WI38 (cell line): ENCODE results near the gene SYNE1.

Experiments used
- H3K4me3 ChIP-seq: 2 replicates; pipeline ENCODE4 v1.5.1; 2011; ENCODE audit warnings: low read depth, mild to moderate bottlenecking, control low read depth, low read length
- TF ChIP-seq, protein P1 (sequence below): IDR thresholded peaks from 2 replicates; pipeline ENCODE4 v1.5.1; 2012; ENCODE audit warnings: low read depth, mild to moderate bottlenecking, control low read depth, low read length

Gene SYNE1

DNA sequence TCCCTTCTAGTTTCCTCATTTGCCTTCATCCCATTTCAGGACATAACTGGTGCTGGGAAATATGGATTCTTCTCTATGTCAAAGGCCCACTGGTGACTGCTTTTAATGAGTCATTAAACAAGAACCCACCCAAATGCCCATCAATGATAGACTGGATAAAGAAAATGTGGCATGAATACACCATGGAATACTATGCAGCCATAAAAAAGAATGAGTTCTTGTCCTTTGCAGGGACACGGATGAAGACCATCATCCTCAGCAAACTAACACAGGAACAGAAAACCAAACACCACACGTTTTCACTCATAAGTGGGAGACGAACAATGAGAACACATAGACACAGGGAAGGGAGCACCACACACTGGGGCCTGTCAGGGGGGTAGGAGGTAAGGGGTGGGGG, 518.9 kb downstream of the SYNE1 start:
- TF ChIP-seq, protein P1, sequence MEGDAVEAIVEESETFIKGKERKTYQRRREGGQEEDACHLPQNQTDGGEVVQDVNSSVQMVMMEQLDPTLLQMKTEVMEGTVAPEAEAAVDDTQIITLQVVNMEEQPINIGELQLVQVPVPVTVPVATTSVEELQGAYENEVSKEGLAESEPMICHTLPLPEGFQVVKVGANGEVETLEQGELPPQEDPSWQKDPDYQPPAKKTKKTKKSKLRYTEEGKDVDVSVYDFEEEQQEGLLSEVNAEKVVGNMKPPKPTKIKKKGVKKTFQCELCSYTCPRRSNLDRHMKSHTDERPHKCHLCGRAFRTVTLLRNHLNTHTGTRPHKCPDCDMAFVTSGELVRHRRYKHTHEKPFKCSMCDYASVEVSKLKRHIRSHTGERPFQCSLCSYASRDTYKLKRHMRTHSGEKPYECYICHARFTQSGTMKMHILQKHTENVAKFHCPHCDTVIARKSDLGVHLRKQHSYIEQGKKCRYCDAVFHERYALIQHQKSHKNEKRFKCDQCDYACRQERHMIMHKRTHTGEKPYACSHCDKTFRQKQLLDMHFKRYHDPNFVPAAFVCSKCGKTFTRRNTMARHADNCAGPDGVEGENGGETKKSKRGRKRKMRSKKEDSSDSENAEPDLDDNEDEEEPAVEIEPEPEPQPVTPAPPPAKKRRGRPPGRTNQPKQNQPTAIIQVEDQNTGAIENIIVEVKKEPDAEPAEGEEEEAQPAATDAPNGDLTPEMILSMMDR, result no peak
- H3K4me3 ChIP-seq, result no peak overlapping the region

DNA sequence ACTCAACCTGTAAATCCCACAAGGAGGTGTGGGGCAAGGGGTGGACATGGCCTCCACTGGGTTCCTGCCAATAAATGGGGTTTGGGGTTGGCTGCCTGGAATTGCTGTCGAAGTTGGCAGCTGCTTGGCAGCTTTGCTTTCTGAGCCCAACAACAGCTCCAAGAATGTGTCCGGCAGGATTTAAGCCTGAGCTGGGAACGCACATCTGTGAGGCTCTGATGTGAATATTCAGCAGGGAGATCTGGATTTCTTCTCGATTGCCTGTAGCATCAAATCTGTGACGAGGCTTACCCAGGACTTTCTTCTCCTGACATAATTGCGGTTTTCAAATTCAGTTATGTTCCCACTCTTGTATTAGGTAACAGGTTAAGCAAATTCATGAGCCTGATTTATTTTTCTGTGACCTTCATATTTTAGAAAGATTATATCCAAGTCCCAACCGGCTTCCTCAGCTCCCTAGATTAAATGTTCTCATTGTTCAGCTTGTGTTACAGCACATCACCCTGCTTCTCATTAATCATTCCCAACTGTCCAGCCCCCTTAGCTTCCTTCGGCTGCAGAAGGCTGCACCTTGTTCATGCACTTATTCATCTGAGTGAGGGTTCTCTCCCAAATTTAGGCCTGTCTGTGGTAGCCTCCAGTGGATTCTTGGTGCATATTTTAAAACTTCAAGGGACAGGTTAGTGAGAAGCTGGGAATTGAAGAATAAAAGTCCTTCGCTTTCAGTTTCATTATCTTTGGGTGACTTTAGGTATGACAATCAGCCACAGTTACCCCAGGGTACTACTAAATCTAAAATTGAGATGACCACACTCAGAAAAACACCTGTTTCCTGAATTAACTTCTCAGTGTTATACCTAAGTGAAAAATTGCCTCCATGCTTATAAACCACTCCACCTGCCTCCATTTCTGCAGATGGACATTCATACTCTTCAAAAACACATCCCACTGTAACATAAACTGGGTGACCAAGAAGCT, 519.7 kb downstream of the SYNE1 start:
- H3K4me3 ChIP-seq, result no peak overlapping the region
- TF ChIP-seq, protein P1, result no peak

DNA sequence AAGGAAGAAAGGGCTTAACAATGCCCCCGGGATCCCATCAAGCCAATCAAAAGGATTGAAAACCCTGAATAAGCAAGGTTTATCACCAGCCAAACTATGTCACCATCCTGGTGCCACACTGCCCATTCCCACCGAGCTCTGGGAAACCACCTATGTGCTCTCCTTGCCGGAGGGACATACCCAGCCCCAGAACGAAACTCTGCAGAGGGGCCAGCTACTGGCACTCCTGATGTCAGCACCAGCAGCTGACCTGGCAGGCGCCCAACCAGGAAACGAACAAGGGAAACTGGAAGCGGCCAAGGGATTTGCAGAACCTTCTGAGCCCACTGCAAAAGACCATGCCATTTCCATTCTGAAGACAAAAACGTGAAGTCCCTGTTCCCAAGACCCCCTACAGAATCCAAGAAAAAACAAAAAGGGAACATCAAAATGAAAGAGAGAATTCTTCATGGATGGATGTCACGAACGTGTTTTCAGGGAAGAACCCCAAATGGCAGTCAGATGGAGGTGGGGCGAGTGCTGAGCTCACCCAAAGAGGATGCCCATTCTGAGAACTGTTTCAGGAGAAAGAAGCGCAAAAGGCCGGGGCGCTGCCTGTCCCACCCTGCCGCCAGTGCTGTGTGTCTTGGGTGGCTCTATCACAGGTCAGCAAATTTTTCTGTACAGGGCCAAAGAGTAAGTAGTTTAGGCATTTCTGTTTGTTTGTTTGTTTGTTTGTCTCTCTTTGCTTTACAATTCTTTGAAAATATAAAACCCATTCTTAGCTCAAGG, 524.5 kb downstream of the SYNE1 start:
- TF ChIP-seq, protein P1, result no peak
- H3K4me3 ChIP-seq, result no peak overlapping the region

DNA sequence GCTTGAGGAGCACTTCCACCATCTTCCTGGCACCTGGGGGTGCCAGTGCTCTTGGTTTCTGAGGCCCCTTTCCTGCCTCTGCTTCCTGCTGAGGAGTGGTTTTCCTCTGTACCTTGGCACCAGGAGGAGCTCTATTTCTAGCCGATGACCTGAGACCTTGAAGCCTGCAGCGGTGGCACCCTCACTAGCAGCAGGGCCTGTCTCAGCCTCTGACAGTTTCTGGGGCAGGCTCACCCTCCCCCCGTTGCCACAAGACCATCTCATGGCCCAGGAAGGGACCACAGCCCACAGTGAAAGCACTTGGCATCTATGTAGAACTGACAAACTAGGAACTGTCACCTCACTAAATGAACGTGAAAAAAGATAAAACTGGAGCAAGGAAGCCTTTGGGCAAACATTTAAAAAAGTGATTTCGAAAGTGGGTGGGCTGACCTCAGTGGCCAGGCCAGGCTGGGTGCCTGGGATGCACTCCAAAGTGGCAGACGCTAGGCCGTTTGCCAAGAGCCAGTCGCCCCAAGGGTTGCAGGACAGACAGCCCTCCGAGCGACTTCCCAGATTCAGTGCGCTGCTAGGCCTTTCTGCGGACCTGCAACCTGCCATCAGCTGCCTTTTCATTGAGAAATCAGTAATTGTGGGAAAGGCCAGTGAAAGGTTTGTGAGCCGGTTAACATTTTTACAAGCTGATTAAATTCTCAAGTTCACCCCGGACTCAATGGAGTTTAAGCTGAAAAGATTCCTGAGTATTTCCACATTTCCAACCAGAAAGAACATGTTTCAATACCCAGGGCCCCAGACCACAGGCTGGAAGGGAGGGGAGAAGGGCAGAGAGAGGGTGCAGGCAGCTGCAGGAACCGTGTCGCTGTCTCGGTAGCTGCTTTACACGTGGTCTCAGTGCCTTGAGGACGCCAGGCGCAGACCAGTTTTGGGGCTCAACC, 526.0 kb downstream of the SYNE1 start:
- TF ChIP-seq, protein P1, result no peak
- no peak overlapping the region for H3K4me3 ChIP-seq

DNA sequence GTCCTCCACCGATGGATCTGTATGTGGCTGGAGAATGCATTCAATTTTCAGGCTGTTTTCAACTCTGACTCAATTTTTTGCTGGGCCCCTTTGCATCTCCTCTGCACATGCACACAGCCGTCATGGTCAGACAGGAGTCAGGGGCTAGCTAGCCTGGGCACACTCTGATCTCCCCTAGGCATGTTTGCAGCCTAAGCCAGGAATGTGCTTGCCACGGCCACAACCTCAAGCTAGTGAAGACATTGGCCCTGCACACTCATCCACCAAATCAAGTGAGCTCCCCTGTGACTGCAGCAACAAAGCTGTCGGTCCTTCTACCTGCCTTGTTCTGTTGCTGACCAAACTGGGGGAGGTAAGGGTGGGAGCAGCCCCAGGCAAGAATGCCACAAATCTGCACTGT, 529.2 kb downstream of the SYNE1 start:
- H3K4me3 ChIP-seq, result no peak overlapping the region
- TF ChIP-seq, protein P1, result no peak

DNA sequence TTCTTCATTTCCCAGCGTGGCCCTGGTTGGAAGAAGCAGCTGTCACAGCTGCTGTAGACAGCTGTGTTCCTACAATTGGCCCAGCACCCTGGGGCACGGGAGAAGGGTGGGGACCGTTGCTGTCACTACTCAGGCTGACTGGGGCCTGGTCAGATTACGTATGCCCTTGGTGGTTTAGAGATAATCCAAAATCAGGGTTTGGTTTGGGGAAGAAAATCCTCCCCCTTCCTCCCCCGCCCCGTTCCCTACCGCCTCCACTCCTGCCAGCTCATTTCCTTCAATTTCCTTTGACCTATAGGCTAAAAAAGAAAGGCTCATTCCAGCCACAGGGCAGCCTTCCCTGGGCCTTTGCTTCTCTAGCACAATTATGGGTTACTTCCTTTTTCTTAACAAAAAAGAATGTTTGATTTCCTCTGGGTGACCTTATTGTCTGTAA, 537.0 kb downstream of the SYNE1 start:
- H3K4me3 ChIP-seq, result no peak overlapping the region
- TF ChIP-seq, protein P1, result no peak
